ENCODE data around the gene LRRTM1.

The LRRTM1 gene

GRCh38 chr2:80302314-80303005 lies 2.1 kb downstream of the LRRTM1 start:
- DNase-seq (ENCODE audit: low read depth), result no peak

- no peak for DNase-seq (ENCODE audit: low read depth)
Observed at GRCh38 chr2:80302001-80302313, 2.6 kb downstream of the LRRTM1 start.

GRCh38 chr2:80300954-80301353 lies 3.6 kb downstream of the LRRTM1 start:
- no peak for DNase-seq (ENCODE audit: low read depth)

- no peak for DNase-seq (ENCODE audit: low read depth)
Observed at GRCh38 chr2:80300346-80300745, 4.2 kb downstream of the LRRTM1 start.

GRCh38 chr2:80299661-80300060 lies 4.9 kb downstream of the LRRTM1 start:
- no peak for DNase-seq (ENCODE audit: low read depth)

GRCh38 chr2:80298954-80299353 lies 5.6 kb downstream of the LRRTM1 start:
- DNase-seq (ENCODE audit: low read depth), result no peak

- DNase-seq (ENCODE audit: low read depth), result no peak
Observed at GRCh38 chr2:80293039-80293438, 11.5 kb downstream of the LRRTM1 start.

GRCh38 chr2:80292474-80292873 lies 12.1 kb downstream of the LRRTM1 start:
- DNase-seq (ENCODE audit: low read depth), result no peak

- no peak for DNase-seq (ENCODE audit: low read depth)
Observed at GRCh38 chr2:80291656-80292055, 12.9 kb downstream of the LRRTM1 start.

- DNase-seq (ENCODE audit: low read depth), result no peak
Observed at GRCh38 chr2:80288576-80288975, 16.0 kb downstream of the LRRTM1 start.

- DNase-seq (ENCODE audit: low read depth), result no peak
Observed at GRCh38 chr2:80281049-80281448, 23.5 kb downstream of the LRRTM1 start.

- DNase-seq (ENCODE audit: low read depth), result no peak
Observed at GRCh38 chr2:80280598-80280997, 24.0 kb downstream of the LRRTM1 start.

GRCh38 chr2:80269806-80270205 lies 34.7 kb downstream of the LRRTM1 start:
- no peak for DNase-seq (ENCODE audit: low read depth)

GRCh38 chr2:80266231-80266630 lies 38.3 kb downstream of the LRRTM1 start:
- no peak for DNase-seq (ENCODE audit: low read depth)

GRCh38 chr2:80259292-80259691 lies 45.3 kb downstream of the LRRTM1 start:
- DNase-seq (ENCODE audit: low read depth), result no peak

GRCh38 chr2:80258793-80259192 lies 45.8 kb downstream of the LRRTM1 start:
- no peak for DNase-seq (ENCODE audit: low read depth)

GRCh38 chr2:80258341-80258740 lies 46.2 kb downstream of the LRRTM1 start:
- DNase-seq (ENCODE audit: low read depth), result no peak

GRCh38 chr2:80257450-80257849 lies 47.1 kb downstream of the LRRTM1 start:
- no peak for DNase-seq (ENCODE audit: low read depth)

GRCh38 chr2:80256782-80257167 lies 47.8 kb downstream of the LRRTM1 start:
- DNase-seq (ENCODE audit: low read depth), result no peak

- DNase-seq (ENCODE audit: low read depth), result no peak
Observed at GRCh38 chr2:80255918-80256781, 48.4 kb downstream of the LRRTM1 start.

- no peak for DNase-seq (ENCODE audit: low read depth)
Observed at GRCh38 chr2:80252294-80252986, 52.1 kb downstream of the LRRTM1 start.

Measured in activated T-helper 9 cell treated with anti-CD3 and anti-CD28 coated beads, Interleukin-2, amount 50 U/mL, for 16 hours (primary cell).